ENCODE data around the gene GFY. TPM values are rescaled to one million over a fixed set of nuclear protein-coding genes. Genes with fewer than 3 reads are reported as not detected.

The GFY gene, protein sequence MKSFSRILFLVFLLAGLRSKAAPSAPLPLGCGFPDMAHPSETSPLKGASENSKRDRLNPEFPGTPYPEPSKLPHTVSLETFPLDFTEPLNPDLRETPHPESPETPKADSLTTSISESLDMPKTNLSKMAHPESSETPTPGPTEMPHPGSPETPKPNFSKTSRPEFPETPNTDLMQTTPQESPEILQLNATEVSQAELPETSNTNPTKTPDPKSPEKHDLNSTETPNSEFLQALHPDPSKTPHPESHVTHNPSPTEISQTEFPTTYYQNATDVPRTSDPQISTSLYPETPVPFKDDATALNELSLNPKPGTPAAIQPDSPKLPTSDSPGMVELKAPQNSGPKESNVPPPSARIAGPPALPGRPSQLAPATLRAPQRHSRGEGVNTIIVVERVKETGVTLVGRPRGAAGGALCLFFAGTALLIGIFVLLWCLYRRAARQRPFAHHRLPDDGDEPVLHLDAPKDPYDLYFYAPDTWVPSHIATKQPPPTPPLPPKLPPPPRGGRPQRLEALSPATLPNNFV
- 1.3 TPM for polyA plus RNA-seq (2013, experiment 1 of 2)
- 1.5 TPM for polyA plus RNA-seq (2013, experiment 2 of 2)

DNA sequence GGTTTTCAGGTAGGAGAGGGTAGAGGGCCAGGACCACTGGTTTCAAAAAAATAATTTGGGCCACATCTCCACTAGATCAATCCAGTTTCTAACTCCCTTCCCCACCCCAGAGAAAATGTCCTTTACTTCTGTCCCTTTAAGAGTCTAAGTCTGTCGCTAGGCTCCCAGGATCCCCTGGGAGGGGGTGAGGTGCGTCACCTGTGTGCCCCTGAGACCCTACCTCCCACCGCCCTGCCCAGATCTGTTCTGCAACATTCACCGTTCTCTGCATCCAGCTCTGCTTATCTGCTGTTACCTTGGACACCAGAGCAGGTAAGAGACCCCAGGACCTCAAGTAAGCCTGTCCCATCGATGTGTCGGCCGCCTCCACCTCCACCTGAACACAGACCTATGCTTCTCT lies at the start of gene GFY:
Gene GFY, plus strand, starts transcription at position 211 of the 400 bp plus-strand sequence. CDS start 1,043 bp downstream, outside the sequence.
- H2AK5ac ChIP-seq (ENCODE audit: low read depth, low read length), result peak within 1 kb of the TSS; percentile 63
- H3K18ac ChIP-seq (ENCODE audit: low read length), result peak within 1 kb of the TSS; percentile 70
- H2BK12ac ChIP-seq (ENCODE audit: low read length), result peak within 1 kb of the TSS; percentile 19
- no peaks in the 10 kb centered on the region for H3K9me3 ChIP-seq (replicated peaks in 1 of 2; ENCODE audit: control insufficient read depth in 2 of 2, insufficient read depth in 1 of 2, low read depth in 1 of 2, low read length in 2 of 2)
- no peak within 1 kb of the TSS for H2AFZ ChIP-seq (ENCODE audit: low read length)
- H3K27ac ChIP-seq (replicated peaks; ENCODE audit: low read length), result no peak within 1 kb of the TSS
- H3K36me3 ChIP-seq (replicated peaks in 1 of 2; ENCODE audit: control insufficient read depth in 2 of 2, insufficient read depth in 2 of 2, low read length in 2 of 2), result no peaks in the 10 kb centered on the region
- no peak within 1 kb of the TSS for H4K8ac ChIP-seq (ENCODE audit: low read depth, low read length)
- no peak within 1 kb of the TSS for H3K9ac ChIP-seq (ENCODE audit: low read depth, low read length, poor library complexity)
- DNase-seq (ENCODE audit: low spot score), result no peak
- WGBS, 2 donors (ENCODE audit: extremely low coverage in 2 of 2, insufficient read length in 2 of 2, insufficient replicate concordance in 1 of 2), result no CpG with 5 or more reads among the region's 7 CpGs
- H2BK120ac ChIP-seq (ENCODE audit: low read depth, low read length), result no peak within 1 kb of the TSS
- no peak within 1 kb of the TSS for H3K23ac ChIP-seq (ENCODE audit: low read depth, low read length, poor library complexity)
- H2BK5ac ChIP-seq (ENCODE audit: low read length), result no peak within 1 kb of the TSS
- no peak within 1 kb of the TSS for H3K14ac ChIP-seq (ENCODE audit: low read length)
- H3K79me1 ChIP-seq (ENCODE audit: low read depth, low read length), result peaks cover 2% of the 10 kb centered on the region
- H3K4me3 ChIP-seq (ENCODE audit: low read length in 2 of 2), result no peak within 1 kb of the TSS
- H2BK15ac ChIP-seq (ENCODE audit: low read length), result no peak within 1 kb of the TSS
- peak within 1 kb of the TSS; percentile 20 for H3K4me2 ChIP-seq (ENCODE audit: insufficient read depth, low read length, poor library complexity, severe bottlenecking)
- peaks cover 8 to 95% (median 76%) of the 10 kb centered on the region in 3 experiments for H3K27me3 ChIP-seq (ENCODE audit: control insufficient read depth in 3 of 3, insufficient read depth in 3 of 3, low read depth in 1 of 3, low read length in 3 of 3)
- no peak within 1 kb of the TSS for H3K4ac ChIP-seq (ENCODE audit: low read length)
- H3K4me1 ChIP-seq (ENCODE audit: control insufficient read depth in 2 of 2, insufficient read depth in 1 of 2, low read depth in 1 of 2, low read length in 2 of 2), result peaks cover 24 to 31% of the 10 kb centered on the region in 2 donors
- no peak within 1 kb of the TSS for H4K91ac ChIP-seq (ENCODE audit: low read depth, low read length, poor library complexity)

DNA sequence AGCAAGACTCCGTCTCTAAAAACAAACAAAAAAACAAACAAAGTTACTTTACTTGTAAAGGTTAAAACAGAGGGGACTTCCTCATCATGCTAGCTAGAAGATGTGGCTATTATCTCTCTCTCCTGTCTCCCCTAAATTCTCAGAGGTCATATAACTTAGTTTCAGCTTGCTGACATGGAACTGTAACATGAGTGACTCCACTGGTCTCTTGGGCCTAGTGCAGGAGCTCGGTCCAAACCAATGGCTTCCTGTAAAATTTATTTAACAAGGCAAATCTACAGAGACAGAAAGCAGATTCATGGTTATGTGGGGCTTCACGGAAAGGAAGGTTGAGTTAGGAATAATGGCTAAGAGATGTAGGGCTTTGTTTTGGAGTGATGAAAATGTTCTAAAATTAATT lies 46.7 kb upstream of the GFY start:
- no peaks in the 10 kb centered on the region for H3K27me3 ChIP-seq (ENCODE audit: control insufficient read depth in 3 of 3, insufficient read depth in 3 of 3, low read depth in 1 of 3, low read length in 3 of 3)
- no peak overlapping the region for H2AK5ac ChIP-seq (ENCODE audit: low read depth, low read length)
- H3K36me3 ChIP-seq (replicated peaks in 1 of 2; ENCODE audit: control insufficient read depth in 2 of 2, insufficient read depth in 2 of 2, low read length in 2 of 2), result no peaks in the 10 kb centered on the region
- no peak overlapping the region for H3K23ac ChIP-seq (ENCODE audit: low read depth, low read length, poor library complexity)
- no peaks in the 10 kb centered on the region for H3K4me1 ChIP-seq (ENCODE audit: control insufficient read depth in 2 of 2, insufficient read depth in 1 of 2, low read depth in 1 of 2, low read length in 2 of 2)
- H2BK5ac ChIP-seq (ENCODE audit: low read length), result no peak overlapping the region
- H3K18ac ChIP-seq (ENCODE audit: low read length), result no peak overlapping the region
- no peaks in the 10 kb centered on the region for H3K79me1 ChIP-seq (ENCODE audit: low read depth, low read length)
- WGBS, 2 donors (ENCODE audit: extremely low coverage in 2 of 2, insufficient read length in 2 of 2, insufficient replicate concordance in 1 of 2), result no CpG with 5 or more reads among the region's 3 CpGs
- H2BK15ac ChIP-seq (ENCODE audit: low read length), result no peak overlapping the region
- no peak overlapping the region for H3K4ac ChIP-seq (ENCODE audit: low read length)
- H2BK12ac ChIP-seq (ENCODE audit: low read length), result no peak overlapping the region
- H4K8ac ChIP-seq (ENCODE audit: low read depth, low read length), result no peak overlapping the region
- H3K14ac ChIP-seq (ENCODE audit: low read length), result no peak overlapping the region
- no peak for DNase-seq (ENCODE audit: low spot score)
- H4K91ac ChIP-seq (ENCODE audit: low read depth, low read length, poor library complexity), result no peak overlapping the region
- H3K9ac ChIP-seq (ENCODE audit: low read depth, low read length, poor library complexity), result no peak overlapping the region
- no peak overlapping the region for H3K4me2 ChIP-seq (ENCODE audit: insufficient read depth, low read length, poor library complexity, severe bottlenecking)
- no peak overlapping the region for H2BK120ac ChIP-seq (ENCODE audit: low read depth, low read length)
- H2AFZ ChIP-seq (ENCODE audit: low read length), result no peak overlapping the region
- H3K9me3 ChIP-seq (replicated peaks in 1 of 2; ENCODE audit: control insufficient read depth in 2 of 2, insufficient read depth in 1 of 2, low read depth in 1 of 2, low read length in 2 of 2), result peaks cover 2 to 4% of the 10 kb centered on the region in 2 donors
- H3K4me3 ChIP-seq (ENCODE audit: low read length in 2 of 2), result no peak overlapping the region
- H3K27ac ChIP-seq (replicated peaks; ENCODE audit: low read length), result no peak overlapping the region

DNA sequence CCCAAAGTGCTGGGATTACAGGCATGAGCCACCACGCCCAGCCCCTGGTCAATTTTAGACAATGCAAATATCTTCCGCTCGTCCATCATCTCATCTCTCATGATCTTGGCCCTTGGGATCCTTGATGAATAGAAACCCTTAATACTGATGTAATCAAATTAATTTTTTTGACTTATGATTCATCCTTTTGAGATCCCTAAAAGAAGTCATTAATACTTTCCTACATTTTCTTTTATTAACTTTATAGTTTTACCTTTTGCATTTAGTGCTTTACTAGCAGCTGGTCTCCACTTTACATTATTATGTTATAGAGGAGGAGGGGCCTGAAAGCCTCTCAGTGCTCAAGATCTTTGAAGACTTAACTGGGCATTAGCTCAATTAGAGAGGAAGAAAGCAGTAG lies 44.8 kb upstream of the GFY start:
- H3K9me3 ChIP-seq (replicated peaks in 1 of 2; ENCODE audit: control insufficient read depth in 2 of 2, insufficient read depth in 1 of 2, low read depth in 1 of 2, low read length in 2 of 2), result peaks cover 2 to 4% of the 10 kb centered on the region in 2 donors
- H3K9ac ChIP-seq (ENCODE audit: low read depth, low read length, poor library complexity), result no peak overlapping the region
- H2BK120ac ChIP-seq (ENCODE audit: low read depth, low read length), result no peak overlapping the region
- H3K18ac ChIP-seq (ENCODE audit: low read length), result no peak overlapping the region
- H3K36me3 ChIP-seq (replicated peaks in 1 of 2; ENCODE audit: control insufficient read depth in 2 of 2, insufficient read depth in 2 of 2, low read length in 2 of 2), result no peaks in the 10 kb centered on the region
- no peak overlapping the region for H2BK15ac ChIP-seq (ENCODE audit: low read length)
- no peak overlapping the region for H2BK5ac ChIP-seq (ENCODE audit: low read length)
- no peak overlapping the region for H3K14ac ChIP-seq (ENCODE audit: low read length)
- no peak overlapping the region for H3K23ac ChIP-seq (ENCODE audit: low read depth, low read length, poor library complexity)
- H3K27ac ChIP-seq (replicated peaks; ENCODE audit: low read length), result no peak overlapping the region
- no peak overlapping the region for H3K4me2 ChIP-seq (ENCODE audit: insufficient read depth, low read length, poor library complexity, severe bottlenecking)
- no peak overlapping the region for H2AFZ ChIP-seq (ENCODE audit: low read length)
- DNase-seq (ENCODE audit: low spot score), result no peak
- no peak overlapping the region for H2AK5ac ChIP-seq (ENCODE audit: low read depth, low read length)
- no peak overlapping the region for H4K91ac ChIP-seq (ENCODE audit: low read depth, low read length, poor library complexity)
- H3K79me1 ChIP-seq (ENCODE audit: low read depth, low read length), result no peaks in the 10 kb centered on the region
- no peaks in the 10 kb centered on the region for H3K4me1 ChIP-seq (ENCODE audit: control insufficient read depth in 2 of 2, insufficient read depth in 1 of 2, low read depth in 1 of 2, low read length in 2 of 2)
- no CpG with 5 or more reads among the region's 3 CpGs for WGBS, 2 donors (ENCODE audit: extremely low coverage in 2 of 2, insufficient read length in 2 of 2, insufficient replicate concordance in 1 of 2)
- H2BK12ac ChIP-seq (ENCODE audit: low read length), result no peak overlapping the region
- H3K27me3 ChIP-seq (ENCODE audit: control insufficient read depth in 3 of 3, insufficient read depth in 3 of 3, low read depth in 1 of 3, low read length in 3 of 3), result no peaks in the 10 kb centered on the region
- H3K4ac ChIP-seq (ENCODE audit: low read length), result no peak overlapping the region
- no peak overlapping the region for H3K4me3 ChIP-seq (ENCODE audit: low read length in 2 of 2)
- H4K8ac ChIP-seq (ENCODE audit: low read depth, low read length), result no peak overlapping the region

DNA sequence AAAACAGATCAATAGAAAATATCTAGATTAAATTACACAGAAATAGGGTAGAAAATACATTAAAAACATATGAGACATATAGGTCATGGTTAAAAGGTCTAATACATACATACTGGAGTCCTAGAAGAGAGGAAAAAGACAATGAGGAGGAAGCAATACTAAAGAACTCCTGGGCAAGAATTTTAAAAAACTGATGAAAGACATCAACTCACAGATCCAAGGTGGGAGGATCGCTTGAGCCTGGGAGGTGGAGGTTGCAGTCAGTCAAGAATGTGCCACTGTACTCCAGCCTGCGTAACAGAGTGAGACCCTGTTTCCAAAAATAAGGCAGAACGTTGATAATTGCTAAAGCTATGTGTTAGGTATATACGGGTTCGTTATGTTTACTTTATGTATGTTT lies 42.5 kb upstream of the GFY start:
- H3K27me3 ChIP-seq (ENCODE audit: control insufficient read depth in 3 of 3, insufficient read depth in 3 of 3, low read depth in 1 of 3, low read length in 3 of 3), result no peaks in the 10 kb centered on the region
- no peak overlapping the region for H3K4me3 ChIP-seq (ENCODE audit: low read length in 2 of 2)
- H2AFZ ChIP-seq (ENCODE audit: low read length), result no peak overlapping the region
- H3K4me1 ChIP-seq (ENCODE audit: control insufficient read depth in 2 of 2, insufficient read depth in 1 of 2, low read depth in 1 of 2, low read length in 2 of 2), result no peaks in the 10 kb centered on the region
- H4K91ac ChIP-seq (ENCODE audit: low read depth, low read length, poor library complexity), result no peak overlapping the region
- H3K4me2 ChIP-seq (ENCODE audit: insufficient read depth, low read length, poor library complexity, severe bottlenecking), result no peak overlapping the region
- H3K4ac ChIP-seq (ENCODE audit: low read length), result no peak overlapping the region
- H3K9ac ChIP-seq (ENCODE audit: low read depth, low read length, poor library complexity), result no peak overlapping the region
- no peak overlapping the region for H2BK5ac ChIP-seq (ENCODE audit: low read length)
- no peaks in the 10 kb centered on the region for H3K79me1 ChIP-seq (ENCODE audit: low read depth, low read length)
- no peak for DNase-seq (ENCODE audit: low spot score)
- no peaks in the 10 kb centered on the region for H3K36me3 ChIP-seq (replicated peaks in 1 of 2; ENCODE audit: control insufficient read depth in 2 of 2, insufficient read depth in 2 of 2, low read length in 2 of 2)
- no peak overlapping the region for H3K23ac ChIP-seq (ENCODE audit: low read depth, low read length, poor library complexity)
- no peak overlapping the region for H3K27ac ChIP-seq (replicated peaks; ENCODE audit: low read length)
- no peak overlapping the region for H2AK5ac ChIP-seq (ENCODE audit: low read depth, low read length)
- H4K8ac ChIP-seq (ENCODE audit: low read depth, low read length), result no peak overlapping the region
- H3K18ac ChIP-seq (ENCODE audit: low read length), result no peak overlapping the region
- H3K9me3 ChIP-seq (replicated peaks in 1 of 2; ENCODE audit: control insufficient read depth in 2 of 2, insufficient read depth in 1 of 2, low read depth in 1 of 2, low read length in 2 of 2), result peaks cover 2% of the 10 kb centered on the region in 2 donors
- no peak overlapping the region for H2BK12ac ChIP-seq (ENCODE audit: low read length)
- no peak overlapping the region for H2BK15ac ChIP-seq (ENCODE audit: low read length)
- H2BK120ac ChIP-seq (ENCODE audit: low read depth, low read length), result no peak overlapping the region
- 100% methylated on average over 2 of the region's 5 CpGs; no CpG with 5 or more reads in 1 of the 2 donors for WGBS, 2 donors (ENCODE audit: extremely low coverage in 2 of 2, insufficient read length in 2 of 2, insufficient replicate concordance in 1 of 2)
- H3K14ac ChIP-seq (ENCODE audit: low read length), result no peak overlapping the region
